HG03045 (cell line): ENCODE results near the gene PALM.

ENCODE experiments used
- ATAC-seq: cut with Tn5 transposase; IDR thresholded peaks from one replicate; pipeline ENCODE4 v1.9.1; 2021; ENCODE audit warnings: mild to moderate bottlenecking, moderate library complexity; ENCODE audit not compliant: unreplicated experiment

Gene PALM

GRCh38 chr19:778910-779653 lies 70.3 kb downstream of the PALM start:
- ATAC-seq, result no peak

DNA sequence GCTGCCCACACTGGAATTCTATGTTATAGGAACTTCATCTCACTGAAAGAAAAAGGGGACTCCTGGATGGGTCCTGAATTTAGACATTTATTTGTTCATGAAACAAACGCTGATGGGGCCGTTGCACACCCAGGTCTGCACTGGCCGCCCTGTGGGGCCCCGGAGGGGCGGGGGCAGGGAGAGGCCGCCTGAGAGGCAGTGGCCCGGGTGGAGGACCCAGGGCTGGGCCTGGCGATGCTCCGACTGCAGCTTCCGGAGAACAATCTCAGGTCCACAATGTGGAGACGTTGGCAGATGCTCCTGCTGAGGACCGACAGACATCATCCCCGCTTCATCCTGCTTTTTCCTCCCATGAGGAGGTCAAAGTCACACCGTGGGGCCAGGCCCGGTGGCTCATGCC lies 72.2 kb downstream of the PALM start:
- no peak for ATAC-seq

DNA sequence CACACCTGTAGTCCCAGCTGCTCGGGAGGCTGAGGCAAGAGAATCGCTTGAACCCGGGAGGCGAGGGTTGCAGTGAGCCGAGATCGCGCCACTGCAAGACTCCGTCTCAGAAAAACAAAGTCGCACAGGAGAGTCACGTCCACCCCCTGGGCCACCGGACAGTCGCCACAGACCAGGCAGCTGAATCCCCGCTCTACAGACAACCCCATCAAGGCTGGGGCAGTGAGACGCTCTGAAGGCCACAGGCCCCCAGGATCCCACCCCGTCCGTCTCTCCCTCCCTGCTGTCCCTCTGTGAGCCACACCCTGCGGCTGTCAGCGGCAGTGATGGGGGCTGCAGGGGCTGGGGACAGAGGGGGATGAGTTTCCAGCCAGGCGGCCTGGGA lies 73.1 kb downstream of the PALM start:
- no peak for ATAC-seq

GRCh38 chr19:782185-782877 lies 73.6 kb downstream of the PALM start:
- ATAC-seq, result no peak

- ATAC-seq, result no peak
These were observed 74.3 kb downstream of the PALM start for GRCh38 chr19:782878-783668.

- ATAC-seq, result no peak
These were observed 75.8 kb downstream of the PALM start for GRCh38 chr19:784541-784940.

GRCh38 chr19:787536-787935 lies 78.8 kb downstream of the PALM start:
- ATAC-seq, result no peak

DNA sequence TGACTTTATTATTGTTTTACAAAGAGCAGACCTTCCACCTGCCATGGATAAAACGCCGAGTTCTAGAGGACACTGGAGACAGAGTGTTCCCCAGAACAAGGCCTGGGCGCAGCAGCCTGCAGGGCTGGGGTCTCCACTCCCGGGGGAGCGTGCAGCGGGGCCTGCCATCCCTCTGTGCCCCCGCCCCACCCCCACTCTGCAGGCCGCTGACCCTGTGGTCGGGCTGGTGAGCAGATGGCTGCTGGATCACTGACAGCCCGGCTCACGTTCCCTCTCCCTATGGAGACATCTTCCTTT lies 79.9 kb downstream of the PALM start:
- no peak for ATAC-seq

DNA sequence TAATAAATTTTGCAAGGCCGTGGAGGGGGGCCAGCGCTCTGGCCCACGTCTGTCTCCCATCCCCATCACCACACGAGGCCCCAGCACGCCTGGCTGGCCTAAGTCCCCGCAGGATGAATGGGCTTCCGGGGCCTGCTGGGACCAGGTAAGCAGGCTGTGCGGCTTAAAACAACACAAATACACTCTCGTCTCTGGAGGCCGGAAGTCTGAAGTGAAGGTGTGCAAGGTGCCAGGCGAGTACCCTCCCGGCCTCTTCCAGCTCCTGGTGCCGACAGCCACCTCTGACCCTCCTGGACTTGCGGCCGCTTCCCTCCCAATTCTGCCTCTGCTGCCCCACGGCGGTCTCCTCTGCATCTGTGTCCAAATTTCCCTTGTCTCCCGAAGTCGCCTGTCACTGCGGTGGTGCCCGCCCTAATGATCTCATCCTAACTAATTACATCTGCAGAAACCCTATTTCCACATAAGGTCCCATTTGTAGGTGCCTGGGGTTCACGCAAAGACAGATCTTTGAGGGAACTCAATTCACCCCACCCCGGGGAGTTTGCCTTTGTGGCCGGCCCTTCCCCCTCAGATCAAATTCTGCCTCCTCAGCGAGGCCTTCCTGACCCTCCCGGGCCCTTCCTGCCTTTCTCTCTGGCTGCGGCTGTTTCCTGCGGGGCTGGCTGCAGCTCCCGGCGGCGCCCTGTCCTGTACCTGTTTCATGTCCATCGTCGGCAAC lies 80.4 kb downstream of the PALM start:
- no peak for ATAC-seq

DNA sequence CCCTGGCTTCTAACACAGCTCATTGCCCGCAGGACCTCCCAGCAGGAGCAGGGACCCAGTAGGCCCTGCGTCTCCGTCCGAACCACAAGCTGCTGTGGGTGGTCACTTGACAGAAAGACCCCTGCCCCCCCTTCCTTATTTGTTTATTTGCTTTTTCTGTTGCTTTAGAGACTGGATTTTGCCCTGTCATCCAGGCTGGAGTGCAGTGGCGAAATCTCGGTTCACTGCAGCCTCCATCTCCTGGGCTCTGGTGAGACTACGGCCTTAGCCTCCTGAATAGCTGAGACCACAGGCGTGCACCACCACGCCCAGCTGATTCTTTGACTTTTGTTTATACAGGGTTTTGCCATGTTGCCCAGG lies 80.9 kb downstream of the PALM start:
- no peak for ATAC-seq

- no peak for ATAC-seq
These were observed 82.4 kb downstream of the PALM start for GRCh38 chr19:791007-791566.

DNA sequence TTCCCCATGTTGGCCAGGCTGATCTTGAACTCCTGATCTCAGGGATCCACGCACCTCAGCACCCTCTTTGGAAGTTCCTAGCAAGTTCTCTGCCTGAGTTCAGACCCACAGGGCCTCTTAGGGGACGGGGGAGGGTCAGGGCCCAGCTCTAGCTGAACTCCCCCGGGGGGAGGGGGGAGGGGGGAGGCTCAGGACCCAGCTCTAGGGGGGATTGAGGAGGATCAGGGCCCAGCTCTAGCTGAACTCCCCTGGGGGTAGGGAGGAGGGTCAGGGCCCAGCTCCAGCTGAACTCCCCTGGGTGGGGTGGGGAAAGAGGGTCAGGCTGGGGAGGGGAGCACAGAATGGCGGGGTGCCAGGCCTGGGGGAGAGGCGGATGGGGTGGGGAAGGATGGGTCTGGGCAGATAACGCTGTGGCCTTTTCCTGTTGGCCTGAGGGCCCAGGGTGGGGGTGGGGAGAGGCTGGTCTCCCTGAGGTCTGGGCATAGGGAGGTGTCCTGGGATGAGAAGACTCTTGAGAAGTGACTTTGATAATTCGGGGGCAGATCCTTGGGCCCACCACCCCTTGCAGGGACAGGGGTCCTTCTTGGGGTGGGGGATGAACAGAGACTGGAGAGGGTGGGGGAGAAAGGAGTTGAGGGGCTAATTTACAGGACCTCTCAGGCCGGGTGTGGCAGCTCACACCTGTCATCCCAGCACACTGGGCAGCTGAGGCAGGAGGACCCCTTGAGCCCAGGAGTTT lies 83.0 kb downstream of the PALM start:
- no peak for ATAC-seq

DNA sequence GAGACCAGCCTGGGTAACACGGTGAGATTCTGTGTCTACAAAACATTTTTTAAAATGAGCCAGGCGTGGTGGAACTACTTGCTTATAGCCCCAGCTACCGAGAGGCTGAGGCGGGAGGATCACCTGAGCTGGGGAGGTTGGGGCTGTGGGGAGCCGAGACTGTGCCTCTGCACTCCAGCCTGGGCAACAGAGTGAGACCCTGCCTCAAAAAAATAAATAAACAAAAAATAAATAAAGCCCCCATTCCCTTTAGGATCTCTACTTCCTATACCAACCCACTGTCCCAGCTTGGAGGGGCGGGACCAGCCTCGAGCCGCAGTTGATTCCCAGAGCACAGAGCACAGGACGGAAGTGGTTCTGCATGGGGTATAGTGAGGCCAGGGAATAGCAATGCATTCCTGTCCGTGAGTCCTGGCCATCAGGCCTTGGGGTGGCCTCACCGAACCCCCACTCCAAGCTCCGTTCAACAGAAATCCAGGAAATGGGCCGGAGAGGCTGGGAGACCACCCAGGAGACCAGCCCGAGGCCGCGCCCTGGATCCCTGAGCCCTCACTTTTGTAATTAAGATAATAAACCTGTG lies 83.7 kb downstream of the PALM start:
- ATAC-seq, result no peak

- no peak for ATAC-seq
These were observed 85.1 kb downstream of the PALM start for GRCh38 chr19:793806-794205.

GRCh38 chr19:795073-795611 lies 86.4 kb downstream of the PALM start:
- no peak for ATAC-seq

DNA sequence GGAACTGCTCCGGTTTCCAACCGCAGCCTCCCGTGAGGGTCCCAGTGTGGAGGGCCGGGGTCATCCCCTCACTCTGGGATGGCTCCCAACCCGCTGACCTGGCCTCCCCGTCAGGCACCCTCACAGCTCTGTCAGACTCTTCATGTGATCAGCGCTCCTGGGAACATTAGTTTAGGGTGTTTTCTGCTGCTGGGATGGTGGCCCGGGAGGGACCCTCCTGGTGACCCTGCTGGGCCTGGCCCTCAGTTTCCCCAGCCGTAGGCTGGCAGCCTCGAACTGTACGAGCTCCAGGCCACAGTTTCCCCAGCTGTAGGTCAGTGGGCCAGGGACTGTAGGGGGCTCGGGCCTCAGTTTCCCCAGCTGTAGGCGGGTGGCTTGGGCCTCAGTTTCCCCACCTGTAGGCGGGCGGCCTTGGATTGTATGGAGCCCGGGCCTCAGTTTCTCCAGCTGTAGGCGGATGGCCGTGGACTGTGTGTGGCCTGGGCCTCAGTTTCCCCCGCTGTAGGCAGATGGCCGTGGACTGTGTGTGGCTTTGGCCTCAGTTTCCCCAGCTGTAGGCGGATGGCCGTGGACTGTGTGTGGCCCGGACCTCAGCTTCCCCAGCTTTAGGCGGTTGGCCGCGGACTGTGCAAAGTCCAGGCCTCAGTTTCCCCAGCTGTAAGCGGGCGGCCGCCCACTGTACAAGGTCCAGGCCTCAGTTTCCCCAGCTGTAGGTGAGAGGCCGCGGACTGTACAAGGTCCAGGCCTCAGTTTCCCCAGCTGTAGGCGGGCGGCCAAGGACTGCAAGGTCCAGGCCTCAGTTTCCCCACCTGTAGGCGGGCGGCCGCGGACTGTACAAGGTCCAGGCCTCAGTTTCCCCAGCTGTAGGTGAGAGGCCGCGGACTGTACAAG lies 87.2 kb downstream of the PALM start:
- no peak for ATAC-seq

- peak; percentile 78 for ATAC-seq
These were observed 88.2 kb downstream of the PALM start, which contains the start of gene PTBP1 for GRCh38 chr19:796692-797527. Gene PTBP1 (plus strand): TSS chr19:797452. CDS start chr19:797498, 46 bp downstream.
